SIG-M5 treated with dmso at 0.1 percent for 504 hours (cell line): Measurements from ENCODE around the gene APMAP.
A peak's percentile ranks its signal among the peaks of the same experiment; 100 is the strongest.
"Not testable (repeated sequence)": the region's sequence is repeated elsewhere in the genome, so short reads cannot be mapped to it uniquely, and the experiment has no call there.

ENCODE experiments used
- DNase-seq: peaks from one replicate; lab custom pipeline; 2025; ENCODE audit not compliant: unreplicated experiment; lab: John Stamatoyannopoulos, UW

Gene APMAP

DNA sequence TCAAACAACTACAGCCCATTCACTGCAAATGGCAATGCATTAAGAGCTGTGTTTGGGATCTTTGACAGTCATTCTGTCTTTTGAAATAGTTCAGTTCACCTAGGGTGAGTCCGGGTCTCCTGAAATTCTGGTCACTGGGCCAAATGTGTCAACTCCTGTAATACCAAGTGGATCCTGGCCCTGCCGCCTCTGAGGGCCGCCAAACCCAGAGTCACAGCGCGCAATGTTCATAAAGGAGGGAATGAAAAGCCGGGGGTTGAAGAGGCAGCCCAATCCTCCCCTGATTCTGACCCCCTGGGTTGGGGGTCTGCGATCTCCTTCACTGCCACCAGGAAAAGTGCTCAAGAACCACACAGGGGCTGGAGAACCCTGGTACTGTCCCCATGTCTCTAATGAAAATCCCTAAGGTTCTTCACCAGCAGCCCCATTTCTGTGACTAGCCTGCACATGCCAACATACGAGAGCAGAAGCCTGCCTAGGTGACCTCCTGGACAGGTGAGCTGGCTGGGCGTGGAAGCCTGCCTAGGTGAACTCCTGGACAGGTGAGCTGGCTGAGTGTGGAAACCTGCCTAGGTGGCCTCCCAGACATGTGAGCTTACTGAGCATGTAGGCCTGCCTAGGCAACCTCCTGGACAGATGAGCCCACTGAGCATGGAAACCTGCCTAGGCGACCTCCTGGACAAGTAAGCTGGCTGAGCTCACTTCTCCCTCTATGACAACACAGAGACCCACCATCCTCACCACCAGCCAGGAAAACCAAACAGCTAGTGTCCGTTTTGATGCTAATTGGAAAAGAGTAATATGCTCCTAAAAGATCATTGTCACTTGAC is 16.1 kb upstream of the APMAP start:
- no peak for DNase-seq

DNA sequence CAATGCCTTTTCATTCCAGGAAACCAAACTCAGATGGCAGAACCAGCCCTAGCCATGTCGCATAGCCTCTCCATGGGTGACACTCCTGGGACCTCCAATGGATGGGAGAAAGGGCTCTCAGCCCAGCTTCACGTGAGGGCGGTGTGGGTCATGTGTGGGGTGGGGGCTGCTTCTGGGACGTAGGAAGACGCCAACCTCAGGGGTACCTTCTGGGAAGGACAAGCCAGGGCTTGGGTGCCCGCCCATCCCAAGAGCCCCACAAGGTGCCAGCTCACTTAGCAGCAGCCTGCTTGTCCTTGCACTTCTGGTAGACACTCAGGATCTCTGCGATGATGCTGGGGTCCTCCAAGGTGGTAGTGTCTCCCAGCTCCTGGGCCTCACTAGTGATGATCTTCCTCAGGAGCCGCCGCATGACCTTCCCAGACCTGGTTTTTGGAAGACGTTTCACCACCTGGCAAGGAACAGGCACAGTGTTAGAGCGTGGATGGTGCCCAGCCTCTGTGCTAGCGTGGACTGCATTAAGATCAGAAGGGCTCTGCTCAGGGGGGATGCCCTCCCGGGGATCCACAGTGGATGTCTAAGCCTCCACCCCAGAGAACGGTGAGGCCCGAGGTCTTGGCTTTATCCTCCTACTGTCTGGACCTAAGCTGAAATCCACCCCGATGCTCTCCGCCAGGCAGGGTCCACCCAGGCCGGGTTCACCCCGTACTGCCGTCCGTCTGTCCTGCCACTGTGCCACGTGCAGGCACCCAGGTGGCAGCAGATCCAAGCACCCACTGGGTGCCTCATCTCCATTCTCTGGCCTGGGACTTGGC is 15.1 kb upstream of the APMAP start:
- no peak for DNase-seq

DNA sequence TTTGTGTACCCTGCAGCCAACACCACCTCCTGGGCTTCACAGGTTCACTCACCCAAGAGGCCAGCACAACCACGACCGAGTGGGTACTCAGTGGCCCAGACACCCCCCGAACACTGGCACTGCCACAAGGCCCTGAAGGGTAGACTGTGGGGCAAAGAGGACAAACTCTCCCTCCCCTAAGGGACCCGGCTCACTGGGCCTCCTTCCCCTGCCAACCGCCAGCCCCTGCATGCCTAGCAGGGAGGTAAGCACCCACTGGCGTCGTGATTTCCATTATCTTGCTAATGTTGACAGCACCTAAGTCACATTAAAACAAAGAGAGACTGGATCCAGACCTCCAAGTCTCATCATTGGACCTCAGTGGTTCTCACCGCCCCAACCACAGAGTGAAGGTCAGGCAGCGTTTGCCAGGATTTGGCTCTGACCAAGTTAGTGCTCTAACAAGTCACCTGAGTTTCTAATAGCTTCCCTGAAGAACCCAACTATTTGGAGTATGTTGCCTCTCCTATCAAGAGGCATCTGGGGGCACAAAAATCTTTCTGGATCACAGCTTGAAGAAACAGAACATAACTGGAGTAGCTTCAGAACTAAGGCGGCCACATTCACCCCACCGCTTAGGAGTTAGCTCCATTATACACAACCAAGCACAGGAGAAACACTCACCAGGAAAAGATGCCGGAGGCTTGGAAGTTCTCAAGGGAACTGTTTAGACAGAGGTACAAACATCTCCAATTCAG is 14.0 kb upstream of the APMAP start:
- no peak for DNase-seq

DNA sequence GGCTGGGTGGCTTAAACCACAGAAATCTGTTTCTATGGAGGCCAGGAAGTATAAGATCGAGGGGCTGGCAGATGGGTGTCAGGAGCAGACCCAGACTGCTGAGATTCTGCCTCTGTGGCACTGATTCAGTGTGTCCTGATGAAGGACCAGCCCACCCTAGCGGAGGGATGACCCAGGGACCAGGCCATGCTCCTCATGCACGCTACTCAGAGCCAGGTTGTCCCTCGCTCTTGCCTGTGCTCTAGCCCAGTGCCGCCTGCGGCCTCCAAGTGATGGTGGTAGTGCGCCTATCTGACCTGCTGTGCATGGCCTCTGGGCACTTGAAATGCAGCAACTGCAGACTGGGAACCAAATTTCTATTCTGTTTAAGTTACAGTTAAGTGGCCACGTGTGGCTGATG is 13.1 kb upstream of the APMAP start:
- DNase-seq = no peak

DNA sequence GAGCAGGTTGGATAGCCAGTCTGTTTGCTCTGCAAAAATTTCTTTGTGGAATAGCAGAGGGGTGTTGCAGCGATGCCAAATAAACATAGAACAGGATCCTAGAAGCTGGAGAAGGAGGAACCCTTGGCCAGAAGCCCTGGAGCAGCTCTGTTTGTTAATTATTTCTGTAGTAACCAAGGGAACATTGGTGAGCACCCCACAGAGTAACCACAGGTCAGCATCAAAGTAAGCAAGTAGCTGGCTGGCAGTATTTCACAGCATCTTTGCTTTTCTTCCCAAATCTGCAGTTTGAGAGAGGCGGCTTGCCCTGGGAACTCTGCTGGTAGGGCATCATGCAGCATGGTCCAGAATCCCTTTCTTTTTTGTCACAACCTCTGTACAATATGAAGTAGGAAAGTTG is 12.7 kb upstream of the APMAP start:
- DNase-seq = peak; percentile 11

DNA sequence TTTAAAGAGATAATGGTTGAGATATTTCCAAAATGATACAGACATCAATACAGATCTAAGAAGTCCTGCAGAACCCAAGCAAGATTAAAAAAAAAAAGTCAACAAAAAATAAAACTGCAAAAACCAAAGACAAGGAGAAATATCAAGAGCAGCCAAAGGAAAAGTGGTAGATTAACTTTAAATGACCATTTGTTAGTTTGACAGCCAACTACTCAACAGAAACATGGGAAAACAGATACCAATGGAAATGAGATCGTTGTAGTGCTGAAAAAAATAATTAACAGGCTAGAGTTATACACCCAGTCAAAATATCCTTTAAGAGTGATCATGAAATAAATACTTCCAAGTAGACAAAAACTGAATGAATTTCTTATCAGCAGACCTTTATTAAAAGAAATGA is 10.5 kb upstream of the APMAP start:
- no peak for DNase-seq

DNA sequence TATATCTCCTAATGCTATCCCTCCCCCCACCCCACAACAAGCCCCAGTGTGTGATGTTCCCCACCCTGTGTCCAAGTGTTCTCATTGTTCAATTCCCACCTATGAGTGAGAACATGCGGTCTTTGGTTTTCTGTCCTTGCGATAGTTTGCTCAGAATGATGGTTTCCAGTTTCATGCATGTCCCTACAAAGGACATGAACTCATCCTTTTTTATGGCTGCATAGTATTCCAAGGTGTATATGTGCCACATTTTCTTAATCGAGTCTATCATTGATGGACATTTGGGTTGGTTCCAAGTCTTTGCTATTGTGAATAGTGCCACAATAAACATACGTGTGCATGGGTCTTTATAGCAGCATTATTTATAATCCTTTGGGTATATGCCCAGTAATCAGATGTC is 8.8 kb upstream of the APMAP start:
- DNase-seq = not testable (repeated sequence)

DNA sequence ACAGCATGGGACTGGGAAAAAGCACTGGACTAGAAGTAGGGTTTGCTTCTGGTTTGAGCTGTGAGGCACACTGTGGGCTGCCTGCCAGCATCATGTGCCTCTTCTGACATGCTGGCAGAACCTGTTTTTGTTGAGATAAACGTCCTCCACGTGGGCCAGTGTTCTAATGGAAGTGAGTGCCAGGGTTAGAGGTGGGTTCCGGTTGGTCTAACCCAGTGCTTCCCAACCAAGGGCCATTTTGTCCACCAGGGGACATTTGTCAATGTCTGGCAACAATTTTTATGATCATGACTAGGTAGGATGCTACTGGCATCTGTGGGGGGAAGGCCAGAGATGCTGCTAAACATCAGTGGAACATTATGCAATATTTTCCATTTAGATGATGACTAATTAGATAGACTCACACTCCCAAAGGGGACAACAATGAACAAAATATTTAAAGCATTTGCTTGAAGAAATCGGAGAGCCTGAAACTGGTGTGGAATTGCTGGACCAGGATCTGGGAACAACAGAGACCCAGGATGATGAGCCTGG is 7.8 kb upstream of the APMAP start:
- DNase-seq = peak; percentile 77

DNA sequence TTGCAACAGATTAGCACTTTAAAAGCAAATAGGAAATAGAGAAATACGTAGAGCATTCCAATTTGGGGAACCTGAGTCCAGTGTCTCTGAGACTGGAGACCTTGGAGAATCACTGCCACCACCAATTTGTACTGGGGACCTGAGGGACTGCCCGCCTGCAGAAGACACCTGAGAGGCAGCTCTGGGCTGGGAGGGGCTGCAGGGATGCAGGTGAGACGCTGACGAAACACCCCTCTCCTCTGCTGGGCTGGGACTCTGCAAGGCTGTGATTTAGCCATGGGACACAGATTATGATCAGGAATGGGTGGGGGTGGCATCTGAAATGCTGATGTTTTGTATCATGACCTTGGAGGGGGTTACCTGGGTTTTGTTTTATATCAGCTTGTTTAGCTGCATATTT is 7.0 kb upstream of the APMAP start:
- no peak for DNase-seq

DNA sequence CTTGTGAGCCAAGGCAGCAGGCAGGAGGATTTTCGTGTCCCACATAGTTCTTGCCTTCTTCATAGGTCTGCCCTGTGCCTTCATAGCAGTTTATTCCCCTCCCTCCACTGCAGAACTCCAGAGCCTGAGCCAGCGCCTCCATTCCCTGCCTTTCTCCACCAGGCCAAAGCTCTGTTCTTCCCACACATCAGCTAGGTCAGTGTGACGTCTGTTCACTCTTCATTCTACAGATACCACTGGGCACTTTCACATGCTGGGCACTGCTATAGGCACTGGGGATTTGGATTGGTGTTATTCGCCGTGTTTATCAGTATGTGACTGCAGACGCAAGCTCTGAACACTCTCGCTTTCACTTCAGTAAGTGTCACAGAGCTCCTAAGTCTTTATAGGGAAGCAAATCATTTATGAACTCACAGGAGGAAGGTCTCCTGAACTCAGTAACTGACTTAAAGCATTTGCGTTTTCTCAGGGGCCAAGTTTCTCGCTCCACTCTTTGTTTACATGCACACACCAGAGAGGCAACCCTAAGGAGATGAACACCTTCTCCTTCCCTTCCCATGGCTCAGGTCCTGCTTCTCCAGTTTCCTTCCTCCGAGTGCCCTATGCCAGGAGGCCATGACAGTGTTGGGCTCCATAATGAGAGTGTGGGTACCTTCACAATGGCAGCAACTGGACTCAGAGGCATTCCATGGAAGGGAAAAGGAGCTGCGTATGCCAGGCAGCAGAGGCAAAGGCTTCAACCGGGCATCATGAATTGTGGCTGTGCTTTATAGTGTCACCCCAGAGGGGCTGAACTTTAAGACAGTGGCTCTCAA is 6.3 kb upstream of the APMAP start:
- DNase-seq = peak; percentile 37

DNA sequence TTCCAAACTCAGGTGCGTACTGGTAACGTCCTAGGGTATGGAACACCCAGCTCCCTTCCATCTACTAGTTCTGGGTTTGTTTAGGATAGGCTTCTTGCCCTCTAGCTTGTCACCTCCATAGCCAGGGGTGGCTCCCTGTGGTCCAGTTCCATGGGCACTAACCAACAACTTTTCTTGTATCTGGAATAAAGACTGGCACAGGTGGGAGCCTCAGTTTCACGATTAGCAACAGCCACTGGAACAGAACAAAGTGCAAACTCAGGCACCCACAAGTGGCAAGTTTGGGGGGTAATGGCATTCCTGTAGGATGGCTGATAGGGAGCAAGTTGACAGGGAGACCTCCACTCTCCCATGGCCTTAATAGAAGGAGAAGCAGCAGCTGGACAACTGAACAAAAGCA is 5.6 kb upstream of the APMAP start:
- no peak for DNase-seq

DNA sequence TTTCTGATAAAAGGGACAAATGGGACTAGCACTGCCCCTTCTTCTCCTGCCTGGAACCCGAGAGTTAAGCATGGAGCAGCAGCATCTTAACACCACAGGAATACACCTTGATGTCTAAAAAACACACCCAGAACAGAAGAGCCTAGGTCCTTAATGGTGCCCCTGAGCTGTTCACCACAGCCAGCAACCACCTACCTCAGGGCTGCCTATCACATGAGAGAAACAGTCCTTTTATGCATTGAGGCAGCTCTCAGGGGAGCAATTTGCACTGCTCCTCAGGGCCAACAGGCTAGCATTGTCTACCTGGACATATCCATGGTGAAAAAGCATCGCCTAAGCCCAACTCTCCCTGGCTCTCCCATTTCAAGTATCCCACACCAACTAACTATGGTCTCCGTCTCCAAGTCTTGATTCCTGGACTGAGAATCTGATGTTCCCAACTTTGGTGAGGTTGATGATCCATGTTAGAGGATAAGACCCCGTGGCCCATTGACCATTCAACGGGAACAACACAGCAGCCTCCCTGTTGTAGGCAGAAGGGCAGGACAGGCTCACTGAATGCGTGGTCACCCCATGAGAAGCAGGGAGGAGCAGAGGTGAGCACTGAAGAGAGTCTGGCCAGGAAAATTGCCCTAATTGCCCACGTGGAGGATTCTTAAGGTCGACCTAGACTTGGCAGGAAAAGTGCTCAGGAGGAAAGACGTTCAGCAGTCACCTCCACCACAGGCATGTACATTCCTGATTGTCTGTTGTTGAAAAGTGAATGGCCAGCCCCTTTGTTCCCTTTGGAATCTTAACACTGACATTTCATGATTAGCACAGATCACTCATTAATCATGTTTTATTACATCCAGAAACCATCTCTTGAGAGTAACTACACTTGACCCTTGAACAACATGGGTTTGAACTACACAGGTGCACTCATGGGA is 4.2 kb upstream of the APMAP start:
- no peak for DNase-seq

DNA sequence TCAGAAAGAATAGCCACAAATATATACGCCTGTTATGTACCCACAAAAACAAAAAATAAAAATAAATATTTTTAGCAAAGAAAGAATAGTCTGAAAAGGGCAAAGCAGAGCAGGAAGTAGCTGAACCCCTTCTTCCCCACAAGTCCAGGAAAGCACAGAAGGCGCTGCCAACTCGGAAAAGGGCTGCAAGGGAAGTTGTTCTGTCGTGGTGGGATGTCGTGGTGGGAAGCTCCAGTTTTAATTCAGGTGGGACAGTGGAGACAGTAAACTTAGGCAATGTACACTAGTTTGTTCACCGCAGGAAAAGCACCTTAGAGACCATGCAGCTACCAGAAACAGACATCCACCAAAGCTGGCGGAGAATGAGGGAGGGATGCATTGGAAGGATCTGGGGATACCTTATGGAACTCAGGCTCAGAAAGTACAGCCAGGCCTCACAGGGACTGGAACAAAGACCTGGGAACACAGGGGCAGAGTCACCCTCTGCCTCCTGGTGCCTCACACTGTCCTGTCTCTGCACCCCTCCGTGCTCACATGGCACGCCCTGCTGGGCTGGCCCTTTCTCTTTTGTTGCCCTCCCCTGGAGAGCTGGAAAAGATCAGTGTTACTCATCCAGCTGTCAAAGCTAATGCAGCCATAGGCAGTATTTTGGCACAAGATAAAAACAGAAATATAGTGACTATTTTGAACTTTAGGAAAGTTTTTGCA is 3.3 kb upstream of the APMAP start:
- no peak for DNase-seq

DNA sequence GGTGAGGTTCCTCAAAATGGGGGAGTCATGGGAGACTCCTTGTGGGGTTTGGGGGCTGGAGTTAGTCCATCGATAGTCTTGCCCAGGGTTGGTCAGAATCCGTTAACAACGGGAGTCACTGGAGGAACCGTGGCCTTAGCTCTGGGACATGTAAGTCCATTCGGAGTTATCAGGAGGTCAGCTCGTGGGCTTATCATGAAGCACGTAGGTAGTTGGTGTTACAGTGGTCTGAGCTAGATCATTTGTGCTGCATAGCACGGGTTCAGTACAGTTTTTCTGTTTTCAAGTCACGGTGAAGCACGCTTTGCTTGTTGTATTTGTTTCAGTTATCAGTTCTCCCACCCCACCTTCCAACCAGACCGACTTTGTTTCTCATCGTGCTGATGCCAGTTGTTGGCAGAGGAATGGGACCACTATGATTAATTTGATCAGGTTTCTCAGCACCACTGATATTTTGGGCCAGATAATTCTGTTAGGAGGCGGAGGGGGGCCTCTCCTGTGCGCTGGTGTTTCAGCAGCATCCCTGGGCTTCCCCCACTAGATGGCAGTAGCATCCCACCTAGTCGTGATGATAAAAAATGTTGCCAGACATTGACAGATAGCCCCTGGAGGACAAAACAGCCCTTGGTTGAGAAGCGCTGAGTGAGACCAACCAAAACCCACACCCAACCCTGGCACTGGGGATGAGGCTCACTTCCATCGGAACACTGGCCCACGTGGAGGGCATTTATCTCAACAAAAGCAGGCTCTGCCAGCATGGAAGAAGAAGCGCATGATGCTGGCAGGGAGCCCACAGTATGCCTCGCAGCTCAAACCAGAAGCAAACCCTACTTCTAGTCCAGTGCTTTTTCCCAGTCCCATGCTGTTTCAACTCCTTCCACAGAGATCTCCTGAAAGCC is 2.2 kb upstream of the APMAP start:
- DNase-seq = peak; percentile 75

DNA sequence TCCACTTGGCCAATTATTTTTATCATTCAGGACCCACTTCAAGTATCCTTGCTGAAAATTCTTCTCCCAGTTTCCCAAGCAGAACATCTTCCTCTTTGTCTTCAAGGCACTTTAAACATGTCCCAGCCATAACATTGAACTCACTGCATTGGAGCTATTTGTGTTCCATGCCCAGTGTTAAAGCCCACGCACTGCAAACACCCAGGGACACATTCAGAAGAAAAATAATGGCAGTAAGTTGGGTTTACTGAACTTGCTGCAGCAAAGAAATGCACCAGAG is 1.6 kb upstream of the APMAP start:
- no peak for DNase-seq

DNA sequence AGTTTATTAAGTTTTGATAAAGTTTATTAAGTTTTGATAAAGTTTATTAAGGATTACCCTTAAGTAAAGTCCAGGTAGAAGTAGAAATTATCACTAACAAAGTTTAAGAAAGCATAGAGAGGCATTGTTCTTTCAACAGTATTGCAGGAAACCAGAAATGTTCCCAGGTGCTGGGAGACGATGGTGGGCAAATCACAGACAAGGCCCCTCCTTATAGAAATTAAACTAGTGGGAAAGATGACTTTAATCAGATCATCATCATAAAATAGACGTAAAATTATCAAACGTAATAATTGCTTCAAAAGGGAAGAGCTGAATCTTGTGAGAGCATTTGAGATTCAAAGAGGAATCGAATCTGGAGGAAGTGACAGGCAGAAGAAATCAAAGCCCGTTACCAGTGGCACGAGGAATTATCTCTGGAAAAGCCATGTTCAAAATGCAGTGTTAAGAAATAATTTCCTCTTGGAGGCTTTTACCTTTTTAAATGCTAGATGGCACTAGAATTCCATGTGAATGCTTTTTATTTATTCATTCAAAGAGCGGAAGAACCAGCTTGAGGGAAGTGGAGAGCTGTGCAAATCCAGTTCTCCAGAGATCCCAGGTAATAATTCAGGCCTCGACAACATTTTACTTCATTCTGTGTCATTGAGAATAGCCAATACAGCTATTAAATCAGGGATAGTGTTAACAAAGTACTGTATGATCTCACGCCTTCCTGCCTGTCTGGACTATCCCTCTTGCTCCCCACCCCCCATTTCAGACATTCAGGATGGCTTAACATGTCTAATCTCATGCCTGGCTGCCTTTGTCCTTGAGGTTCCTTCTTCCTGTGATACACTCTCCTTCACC is 1.0 kb upstream of the APMAP start:
- DNase-seq = peak; percentile 41

DNA sequence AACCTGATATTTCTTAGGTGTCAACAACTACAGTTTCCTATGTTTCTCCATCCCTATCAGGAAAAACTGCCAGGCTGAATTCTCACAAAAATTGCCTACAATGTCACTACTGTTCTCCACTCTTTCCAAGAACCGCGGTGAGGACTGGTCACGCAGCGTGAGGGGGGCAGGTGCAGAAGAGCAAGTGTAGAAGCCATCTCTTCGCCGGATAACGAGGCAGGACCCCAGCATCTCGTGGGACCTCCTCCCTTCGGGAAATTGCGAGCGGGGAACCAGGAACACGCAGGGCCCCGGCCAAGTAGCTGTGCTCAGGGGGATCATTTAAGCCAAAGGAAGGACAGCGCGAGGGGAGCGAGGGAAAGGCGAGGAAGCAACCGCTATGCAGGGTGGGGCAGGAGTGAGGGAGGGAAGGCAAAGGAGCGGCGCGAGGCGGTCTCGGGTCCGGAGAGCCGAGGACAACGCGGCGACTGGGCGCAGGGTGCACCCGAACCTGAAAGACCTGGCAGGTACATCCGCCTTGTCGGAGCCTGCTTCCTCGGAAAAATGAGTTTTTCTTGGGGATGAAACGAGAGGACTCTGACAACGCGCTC is 559 bp downstream of the APMAP start:
- DNase-seq = no peak
